ENCODE data around the gene MACF1. TPM values are rescaled to one million over a fixed set of nuclear protein-coding genes. Genes with fewer than 3 reads are reported as not detected.
A peak's percentile ranks its signal among the peaks of the same experiment; 100 is the strongest.

MACF1 gene
- total RNA-seq, 2 experiments from 2014 or later = 328 to 344 TPM

GRCh38 chr1:39328095-39328494 lies 123.6 kb downstream of the MACF1 start:
- H3K36me3 Mint-ChIP-seq = peaks cover 40% of the 10 kb centered on the region
- no peak for DNase-seq

GRCh38 chr1:39328586-39329121 lies 124.2 kb downstream of the MACF1 start:
- Mint-ChIP-seq H3K27me3 (no peaks in the 10 kb centered on the region), H3K27ac (peak overlapping the region; percentile 49), H3K4me3 (peak overlapping the region; percentile 54), H3K9me3 (no peaks in the 10 kb centered on the region), H3K36me3 (peaks cover 40% of the 10 kb centered on the region), H3K4me1 (peaks cover 13% of the 10 kb centered on the region)
- POLR2A ChIA-PET = no interaction called here
- no peak for ATAC-seq (ENCODE audit: low read depth)
- DNase-seq = no peak

More at GRCh38 chr1:39328095-39328494, 123.6 kb downstream of the MACF1 start:
- POLR2A ChIA-PET = no interaction called here
- peak overlapping the region; percentile 2 for H3K4me3 Mint-ChIP-seq
- ATAC-seq (ENCODE audit: low read depth) = peak; percentile 66
- no peaks in the 10 kb centered on the region for H3K27me3 Mint-ChIP-seq
- peak overlapping the region; percentile 62 for H3K27ac Mint-ChIP-seq
- H3K4me1 Mint-ChIP-seq = peaks cover 13% of the 10 kb centered on the region
- H3K9me3 Mint-ChIP-seq = no peaks in the 10 kb centered on the region

GRCh38 chr1:39331647-39332046 lies 127.2 kb downstream of the MACF1 start:
- no peaks in the 10 kb centered on the region for H3K27me3 Mint-ChIP-seq
- no peak overlapping the region for H3K27ac Mint-ChIP-seq
- no peak for DNase-seq
- H3K4me3 Mint-ChIP-seq = no peak overlapping the region
- H3K4me1 Mint-ChIP-seq = peaks cover 14% of the 10 kb centered on the region
- H3K36me3 Mint-ChIP-seq = peaks cover 45% of the 10 kb centered on the region
- POLR2A ChIA-PET = interaction anchor here (0.6 kb wide), 1 partner anchor 24 kb away, joined by 3 read pairs; no protein-coding TSS in a partner anchor
- H3K9me3 Mint-ChIP-seq = no peaks in the 10 kb centered on the region
- no peak for ATAC-seq (ENCODE audit: low read depth)

- no peaks in the 10 kb centered on the region for H3K9me3 Mint-ChIP-seq
- peaks cover 42% of the 10 kb centered on the region for H3K36me3 Mint-ChIP-seq
- H3K27me3 Mint-ChIP-seq = no peaks in the 10 kb centered on the region
- peaks cover 12% of the 10 kb centered on the region for H3K4me1 Mint-ChIP-seq
- ATAC-seq (ENCODE audit: low read depth) (no peak), DNase-seq (no peak)
- no peak overlapping the region for H3K27ac Mint-ChIP-seq
- H3K4me3 Mint-ChIP-seq = no peak overlapping the region
- POLR2A ChIA-PET = no interaction called here
These were observed 127.8 kb downstream of the MACF1 start for GRCh38 chr1:39332291-39332690.

DNA sequence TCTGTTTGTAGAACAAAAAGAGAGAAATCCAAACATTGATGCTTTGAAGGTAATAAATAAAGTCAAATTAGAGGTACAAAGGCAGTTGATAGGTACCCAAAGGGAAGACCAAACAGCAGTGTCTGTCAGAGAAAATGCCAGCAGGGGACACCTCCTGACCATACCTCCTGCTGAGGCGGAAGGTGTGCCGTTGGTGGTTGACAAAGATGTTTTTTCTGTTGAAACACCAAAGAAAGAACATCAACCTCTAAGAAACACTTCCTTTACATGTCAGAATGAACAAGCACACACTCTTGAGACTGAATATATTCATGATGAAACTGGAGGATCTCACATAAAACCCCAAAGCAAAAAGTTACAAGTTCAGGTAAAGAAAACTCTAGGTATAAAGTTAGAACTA lies 128.3 kb downstream of the MACF1 start:
- H3K36me3 Mint-ChIP-seq = peaks cover 39% of the 10 kb centered on the region
- no peak overlapping the region for H3K27ac Mint-ChIP-seq
- H3K4me1 Mint-ChIP-seq = peaks cover 7% of the 10 kb centered on the region
- no peak for DNase-seq
- POLR2A ChIA-PET = interaction anchor here (0.5 kb wide), 1 partner anchor 217 kb away, joined by 3 read pairs; no protein-coding TSS in a partner anchor
- no peak overlapping the region for H3K4me3 Mint-ChIP-seq
- H3K9me3 Mint-ChIP-seq = no peaks in the 10 kb centered on the region
- ATAC-seq (ENCODE audit: low read depth) = no peak
- H3K27me3 Mint-ChIP-seq = no peaks in the 10 kb centered on the region

GRCh38 chr1:39333296-39333695 lies 128.8 kb downstream of the MACF1 start:
- ATAC-seq (ENCODE audit: low read depth) (no peak), DNase-seq (no peak)
- H3K4me3 Mint-ChIP-seq = no peak overlapping the region
- peaks cover 4% of the 10 kb centered on the region for H3K4me1 Mint-ChIP-seq
- peaks cover 39% of the 10 kb centered on the region for H3K36me3 Mint-ChIP-seq
- no peak overlapping the region for H3K27ac Mint-ChIP-seq
- no peaks in the 10 kb centered on the region for H3K9me3 Mint-ChIP-seq
- POLR2A ChIA-PET = interaction anchor here (0.5 kb wide), 1 partner anchor 216 kb away, joined by 3 read pairs; no protein-coding TSS in a partner anchor
- no peaks in the 10 kb centered on the region for H3K27me3 Mint-ChIP-seq

DNA sequence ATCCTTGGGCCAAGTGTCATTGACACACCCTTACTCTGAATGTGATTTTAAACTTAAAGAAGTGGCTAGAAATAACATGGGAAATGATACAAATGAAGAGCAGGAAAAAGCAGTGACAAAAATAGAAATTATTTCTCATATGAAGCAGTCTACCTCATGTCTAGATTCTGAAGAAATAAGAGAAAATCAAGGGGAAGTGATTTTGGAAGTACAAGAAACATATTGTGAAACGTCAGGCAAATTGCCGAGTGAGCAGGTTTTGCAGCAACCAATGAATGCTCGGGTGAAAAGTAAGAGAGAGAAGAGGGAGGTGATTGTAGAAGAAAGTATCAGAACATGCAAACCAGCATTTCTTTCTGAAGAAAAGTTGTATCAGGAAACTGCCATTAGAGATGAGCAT lies 130.7 kb downstream of the MACF1 start:
- ATAC-seq (ENCODE audit: low read depth) = no peak
- Mint-ChIP-seq H3K4me3 (no peak overlapping the region), H3K27me3 (no peaks in the 10 kb centered on the region), H3K36me3 (peaks cover 37% of the 10 kb centered on the region), H3K4me1 (peaks cover 2% of the 10 kb centered on the region), H3K9me3 (no peaks in the 10 kb centered on the region), H3K27ac (no peak overlapping the region)
- POLR2A ChIA-PET = no interaction called here
- no peak for DNase-seq

DNA sequence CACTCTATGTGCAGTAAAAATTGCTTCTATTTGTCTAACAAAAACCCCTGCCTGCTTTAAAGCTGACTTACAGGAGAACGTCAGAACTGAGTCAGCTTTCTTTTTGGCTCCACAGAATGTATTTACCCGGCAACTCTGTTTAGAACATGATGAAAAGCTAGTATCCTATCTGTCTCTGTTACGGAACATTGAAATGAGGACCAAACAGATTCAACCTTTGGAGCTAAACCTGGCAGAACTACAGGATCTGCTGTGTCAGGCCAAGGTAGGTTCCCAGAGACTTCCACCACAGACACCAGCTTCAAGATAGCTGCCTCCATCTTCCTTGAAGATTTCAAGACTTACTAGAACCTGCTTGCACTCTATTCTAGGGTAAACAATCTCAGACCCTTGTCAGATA lies 132.6 kb downstream of the MACF1 start:
- no peak overlapping the region for H3K27ac Mint-ChIP-seq

DNA sequence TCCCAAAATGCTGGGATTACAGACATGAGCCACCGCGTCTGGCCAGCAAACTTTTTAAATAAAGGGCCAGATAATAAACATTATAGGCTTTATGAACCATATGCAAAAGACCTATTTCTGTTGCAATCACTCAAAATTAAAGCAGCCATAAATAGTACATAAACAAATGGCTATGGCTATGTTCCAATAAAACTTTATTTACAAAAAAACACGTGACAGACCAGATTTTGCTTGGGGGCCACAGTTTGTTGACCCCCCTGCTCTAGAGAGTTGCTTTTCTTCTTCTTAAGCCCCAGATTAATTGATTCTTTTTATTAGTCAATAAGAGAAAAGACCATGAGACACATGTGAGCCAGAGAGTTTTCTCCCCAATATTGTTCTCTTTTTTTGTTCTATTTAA lies 138.3 kb downstream of the MACF1 start:
- Mint-ChIP-seq H3K9me3 (no peaks in the 10 kb centered on the region), H3K4me3 (no peak overlapping the region), H3K36me3 (peaks cover 37% of the 10 kb centered on the region), H3K27ac (no peak overlapping the region), H3K4me1 (no peaks in the 10 kb centered on the region), H3K27me3 (no peaks in the 10 kb centered on the region)
- DNase-seq = no peak
- POLR2A ChIA-PET = no interaction called here
- no peak for ATAC-seq (ENCODE audit: low read depth)

More for the DNA sequence above, 132.6 kb downstream of the MACF1 start:
- ATAC-seq (ENCODE audit: low read depth) = no peak
- Mint-ChIP-seq H3K4me1 (peaks cover 1% of the 10 kb centered on the region), H3K27me3 (no peaks in the 10 kb centered on the region), H3K9me3 (no peaks in the 10 kb centered on the region), H3K36me3 (peaks cover 32% of the 10 kb centered on the region), H3K4me3 (no peak overlapping the region)
- POLR2A ChIA-PET = no interaction called here
- DNase-seq = no peak

GRCh38 chr1:39344394-39345154 lies 140.1 kb downstream of the MACF1 start:
- POLR2A ChIA-PET = no interaction called here
- DNase-seq = no peak
- peak overlapping the region; percentile 24 for H3K27ac Mint-ChIP-seq
- no peak for ATAC-seq (ENCODE audit: low read depth)
- H3K27me3 Mint-ChIP-seq = no peaks in the 10 kb centered on the region
- peaks cover 41% of the 10 kb centered on the region for H3K36me3 Mint-ChIP-seq
- no peaks in the 10 kb centered on the region for H3K9me3 Mint-ChIP-seq
- H3K4me3 Mint-ChIP-seq = no peak overlapping the region
- no peaks in the 10 kb centered on the region for H3K4me1 Mint-ChIP-seq

- Mint-ChIP-seq H3K4me3 (no peak overlapping the region), H3K9me3 (no peaks in the 10 kb centered on the region), H3K36me3 (peaks cover 49% of the 10 kb centered on the region), H3K27ac (peak overlapping the region; percentile 39), H3K4me1 (no peaks in the 10 kb centered on the region), H3K27me3 (no peaks in the 10 kb centered on the region)
- ATAC-seq (ENCODE audit: low read depth) (no peak), DNase-seq (no peak)
- POLR2A ChIA-PET = no interaction called here
These were observed 142.4 kb downstream of the MACF1 start for GRCh38 chr1:39346872-39347271.

DNA sequence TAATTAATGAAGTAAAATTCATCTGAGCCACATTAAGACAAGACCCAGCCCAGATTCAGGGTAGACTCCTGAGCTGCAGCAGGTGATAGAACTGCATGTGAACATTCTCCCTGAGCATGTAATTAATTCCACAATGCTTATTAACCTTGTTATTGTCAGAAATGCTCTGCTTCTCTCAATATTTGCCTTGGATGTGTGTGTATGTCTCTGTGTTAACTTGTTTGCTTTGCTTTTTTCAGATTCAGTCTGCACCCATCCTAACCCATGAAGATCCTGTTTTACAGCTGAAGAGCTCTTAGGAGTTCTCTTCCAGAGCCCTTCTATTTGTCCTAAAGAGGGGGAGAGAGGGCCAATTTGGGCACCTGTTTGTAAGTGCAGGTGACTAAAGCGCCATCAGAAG lies 143.8 kb downstream of the MACF1 start:
- Mint-ChIP-seq H3K9me3 (no peaks in the 10 kb centered on the region), H3K4me3 (no peak overlapping the region), H3K27me3 (no peaks in the 10 kb centered on the region), H3K36me3 (peaks cover 43% of the 10 kb centered on the region), H3K27ac (no peak overlapping the region), H3K4me1 (no peaks in the 10 kb centered on the region)
- ATAC-seq (ENCODE audit: low read depth) = no peak
- POLR2A ChIA-PET = no interaction called here
- DNase-seq = no peak

- no peak overlapping the region for H3K4me3 Mint-ChIP-seq
- no peak for DNase-seq
- H3K4me1 Mint-ChIP-seq = no peaks in the 10 kb centered on the region
- no peaks in the 10 kb centered on the region for H3K9me3 Mint-ChIP-seq
- peak overlapping the region; percentile 1 for H3K27ac Mint-ChIP-seq
- no peak for ATAC-seq (ENCODE audit: low read depth)
- H3K36me3 Mint-ChIP-seq = peaks cover 46% of the 10 kb centered on the region
- no peaks in the 10 kb centered on the region for H3K27me3 Mint-ChIP-seq
- POLR2A ChIA-PET = no interaction called here
These were observed 148.4 kb downstream of the MACF1 start for GRCh38 chr1:39352881-39353280.

GRCh38 chr1:39354572-39354971 lies 150.1 kb downstream of the MACF1 start:
- Mint-ChIP-seq H3K27me3 (no peaks in the 10 kb centered on the region), H3K4me3 (no peak overlapping the region), H3K9me3 (no peaks in the 10 kb centered on the region), H3K36me3 (peaks cover 39% of the 10 kb centered on the region), H3K4me1 (no peaks in the 10 kb centered on the region), H3K27ac (no peak overlapping the region)
- POLR2A ChIA-PET = no interaction called here
- DNase-seq (no peak), ATAC-seq (ENCODE audit: low read depth) (no peak)
